Upper lobe of left lung (tissue), 6 donors: ENCODE data around the gene GMDS. TPM values are rescaled to one million over a fixed set of nuclear protein-coding genes. Genes with fewer than 3 reads are reported as not detected.

Experiments
- ATAC-seq, 2 donors: fragments of 200-7000 bp; cut with Tn5 transposase; one replicate each; pipeline ENCODE4 v1.9.1; 2022; ENCODE audit warnings: mild to moderate bottlenecking in 2 of 2, moderate library complexity in 2 of 2; ENCODE audit not compliant: low FRiP score in 2 of 2
- DNase-seq, 2 donors: peaks; one replicate each; pipeline ENCODE4 v3.0.0-alpha.2; 2019 to 2020
- H3K27ac ChIP-seq, 4 donors: fragments of 200-600 bp; sonication (generic); one replicate each; pipeline ENCODE4 v1.5.1; 2016 to 2019
- H3K27me3 ChIP-seq, 4 donors: fragments of 200-600 bp; sonication (generic); one replicate each; pipeline ENCODE4 v1.5.1; 2017 to 2019
- H3K36me3 ChIP-seq, 4 donors: fragments of 200-600 bp; sonication (generic); one replicate each; pipeline ENCODE4 v1.5.1; 2016 to 2019
- H3K4me1 ChIP-seq, 4 donors: fragments of 200-600 bp; sonication (generic); one replicate each; pipeline ENCODE4 v1.5.1; 2018 to 2019
- H3K4me3 ChIP-seq, 4 donors: fragments of 200-600 bp; sonication (generic); one replicate each; pipeline ENCODE4 v1.5.1; 2017 to 2019; ENCODE audit warnings: mild to moderate bottlenecking in 2 of 4, moderate library complexity in 1 of 4
- H3K9me3 ChIP-seq, 4 donors: fragments of 200-600 bp; sonication (generic); one replicate each; pipeline ENCODE4 v1.5.1; 2018 to 2019
- CTCF ChIP-seq, 6 experiments: fragments of 450-650 bp in 4 of 6; fragments of 200-600 bp in 2 of 6; sonication (generic) in 2 of 6; IDR thresholded peaks; one replicate each; pipeline ENCODE4 v1.5.1; 2016 to 2019; ENCODE audit warnings: antibody characterized with exemption in 6 of 6
- EP300 ChIP-seq, 4 donors: sonication (generic); formaldehyde crosslinking; IDR thresholded peaks; one replicate each; pipeline ENCODE4 v1.5.1; 2017; ENCODE audit warnings: antibody characterized with exemption in 4 of 4, control low read depth in 2 of 4
- POLR2A ChIP-seq, 4 donors: fragments of 450-650 bp; IDR thresholded peaks; one replicate each; pipeline ENCODE4 v1.5.1; 2016 to 2017; ENCODE audit warnings: antibody characterized with exemption in 4 of 4, mild to moderate bottlenecking in 2 of 4
- POLR2AphosphoS5 ChIP-seq, 2 donors: sonication (generic); formaldehyde crosslinking; IDR thresholded peaks; one replicate each; pipeline ENCODE4 v1.5.1; 2017; ENCODE audit warnings: antibody characterized with exemption in 2 of 2
- WGBS, 2 donors: methylation state at CpG; one replicate each; pipeline ENCODE4 v1.1.5; 2017 to 2018; 5-methylcytosine and 5-hydroxymethylcytosine counted together
- total RNA-seq, 6 donors: library from RNA; depleted of rRNA in 4 of 6; stranded (reverse); fragments of >200 nt in 4 of 6; gene quantifications; one replicate each; pipeline versions ENCODE4 v1.1.0 to v1.2.1, GENCODE V29; 2016 to 2021
- donor health status: DM: no; HTN: no; CAD: no; lungs with moderate emphysema.
- donor health status: DM: no; HTN: yes; CAD: no; lungs with severe emphysema.

The GMDS gene
- 10 to 100 TPM in 5 of 6 donors, 1 to 10 TPM in 1; 7.6 to 17.8 (median 14.1) TPM for total RNA-seq

- Histone ChIP-seq H3K4me1 (peaks cover 9 to 18% (median 13%) of the 10 kb centered on the region in 4 donors), H3K36me3 (peaks cover 0 to 3% (median 0%) of the 10 kb centered on the region in 4 donors), H3K9me3 (no peaks in the 10 kb centered on the region), H3K27me3 (no peaks in the 10 kb centered on the region), H3K4me3 (peak within 1 kb of the TSS; percentile 84 to 99 (median 94)), H3K27ac (peak within 1 kb of the TSS; percentile 86 to 95 (median 94))
- ATAC-seq (peak; percentile 98 to 100), DNase-seq (peak; percentile 91 to 97)
- TF ChIP-seq POLR2A (IDR thresholded peaks at IDR 0.05) (peak in 3 of 4 donors; percentile 76 to 96 (median 95)), EP300 (IDR thresholded peaks at IDR 0.05) (peak in 1 of 4 donors; percentile 11), POLR2AphosphoS5 (IDR thresholded peaks at IDR 0.05) (peak in 1 of 2 donors; percentile 94), CTCF (IDR thresholded peaks at IDR 0.05) (peak in 3 of 6 experiments; percentile 23 to 40 (median 24))
- 1% methylated on average over 77 of the region's 97 CpGs; no CpG with 5 or more reads in 1 of the 2 donors for WGBS, 2 donors
These were observed at the start of gene GMDS for GRCh38 chr6:2245103-2245876. Gene GMDS (minus strand): TSS chr6:2245605.

GRCh38 chr6:2285510-2285909 lies 40.1 kb upstream of the GMDS start:
- Histone ChIP-seq H3K4me1 (no peaks in the 10 kb centered on the region), H3K27me3 (no peaks in the 10 kb centered on the region), H3K27ac (no peak overlapping the region), H3K4me3 (no peak overlapping the region), H3K36me3 (peaks cover 0 to 10% (median 2%) of the 10 kb centered on the region in 4 donors), H3K9me3 (peaks cover 0 to under 1% (median 0%) of the 10 kb centered on the region in 4 donors)
- WGBS, 2 donors, result 95 to 97% methylated on average over 1 of the region's 1 CpG
- DNase-seq (no peak), ATAC-seq (no peak)
- TF ChIP-seq POLR2AphosphoS5 (IDR thresholded peaks at IDR 0.05) (no peak), CTCF (IDR thresholded peaks at IDR 0.05) (no peak), POLR2A (IDR thresholded peaks at IDR 0.05) (no peak), EP300 (IDR thresholded peaks at IDR 0.05) (no peak)

GRCh38 chr6:2275892-2276242 lies 30.5 kb upstream of the GMDS start:
- 93 to 96% methylated on average over 2 of the region's 2 CpGs for WGBS, 2 donors
- peaks cover 0 to 22% (median 7%) of the 10 kb centered on the region in 4 donors for H3K36me3 ChIP-seq
- peaks cover 0 to 3% (median 0%) of the 10 kb centered on the region in 4 donors for H3K9me3 ChIP-seq
- H3K27ac ChIP-seq, result no peak overlapping the region
- H3K4me1 ChIP-seq, result no peaks in the 10 kb centered on the region
- H3K4me3 ChIP-seq, result no peak overlapping the region
- DNase-seq (no peak), ATAC-seq (peak in 1 of 2 donors; percentile 21)
- TF ChIP-seq EP300 (IDR thresholded peaks at IDR 0.05), result no peak
- TF ChIP-seq POLR2A (IDR thresholded peaks at IDR 0.05), result no peak
- no peak for TF ChIP-seq CTCF (IDR thresholded peaks at IDR 0.05)
- no peak for TF ChIP-seq POLR2AphosphoS5 (IDR thresholded peaks at IDR 0.05)
- H3K27me3 ChIP-seq, result no peaks in the 10 kb centered on the region

- Histone ChIP-seq H3K9me3 (peaks cover 0 to 2% (median 0%) of the 10 kb centered on the region in 4 donors), H3K4me1 (no peaks in the 10 kb centered on the region), H3K4me3 (no peak overlapping the region), H3K27ac (no peak overlapping the region), H3K36me3 (peaks cover 0 to 24% (median 7%) of the 10 kb centered on the region in 4 donors), H3K27me3 (no peaks in the 10 kb centered on the region)
- TF ChIP-seq EP300 (IDR thresholded peaks at IDR 0.05) (no peak), CTCF (IDR thresholded peaks at IDR 0.05) (no peak), POLR2A (IDR thresholded peaks at IDR 0.05) (no peak), POLR2AphosphoS5 (IDR thresholded peaks at IDR 0.05) (no peak)
- WGBS, 2 donors, result 76 to 79% methylated on average over 7 to 8 of the region's 8 CpGs
- ATAC-seq (peak in 1 of 2 donors; percentile 79), DNase-seq (no peak)
These were observed 29.8 kb upstream of the GMDS start for GRCh38 chr6:2274981-2275891.
